HepG2 (cell line): ENCODE measurements around the gene CTXN1. TPM values are rescaled to one million over a fixed set of nuclear protein-coding genes. Genes with fewer than 3 reads are reported as not detected.

Experiments used
- ATAC-seq: fragments of 200-7000 bp; cut with Tn5 transposase; 3 replicates; pipeline ENCODE4 v1.9.1; 2020; ENCODE audit warnings: mild to moderate bottlenecking, moderate library complexity
- BruUV-seq: library from RNA; stranded (reverse); fragments of 400-500 nt; replicated peaks from 2 replicates; lab custom pipeline; 2021; lab: Mats Ljungman, UMichigan
- CTCF ChIA-PET: fragments of 300-600 bp; formaldehyde crosslinking; extraction: SDS; loops from one replicate; lab custom pipeline; 2021; ENCODE audit warnings: low total read pairs, inconsistent platforms, low intra/inter-chr PET ratio; lab: Yijun Ruan, JAX
- POLR2A ChIA-PET: fragments of 350-600 bp; sonication (Branson Sonifier 250); formaldehyde crosslinking; loops from one replicate; lab custom pipeline; 2020; ENCODE audit warnings: antibody characterized with exemption, inconsistent platforms; lab: Yijun Ruan, JAX
- DNase-seq: peaks from one replicate; pipeline ENCODE4 v3.0.0-alpha.2; 2015; ENCODE audit warnings: low spot score
- FAIRE-seq: peaks from 3 replicates; lab custom pipeline; 2011; peaks lifted over from hg19 to GRCh38; lab: Jason Lieb, UNC
- H2AFZ ChIP-seq: one replicate; pipeline ENCODE4 v1.6.1; 2011; ENCODE audit warnings: low read length, inconsistent platforms
- H3K27ac ChIP-seq: fragments of 300-600 bp; 3 replicates; pipeline ENCODE4 v1.8.0; 2011; ENCODE audit warnings: mixed run types, mild to moderate bottlenecking, mixed read lengths, low read length, inconsistent platforms; ENCODE audit not compliant: insufficient read depth; ENCODE audit errors: extremely low read length
- H3K27me3 ChIP-seq, 2 experiments: fragments of 200-600 bp in 1 of 2; 2 replicates in 1 of 2; 3 replicates in 1 of 2; pipeline versions ENCODE4 v1.6.0 to v1.8.0; 2011; ENCODE audit warnings: low read length in 2 of 2, mild to moderate bottlenecking in 2 of 2, moderate library complexity in 2 of 2, inconsistent platforms in 1 of 2; ENCODE audit not compliant: insufficient read depth in 2 of 2, control insufficient read depth in 1 of 2
- H3K36me3 ChIP-seq, 2 experiments: fragments of 200-600 bp in 1 of 2; replicated peaks in 1 of 2; 2 replicates in 1 of 2; 3 replicates in 1 of 2; pipeline versions ENCODE4 v1.5.1 to v1.8.0; 2011; ENCODE audit warnings: low read length in 2 of 2, inconsistent platforms in 1 of 2; ENCODE audit not compliant: insufficient read depth in 2 of 2, control insufficient read depth in 1 of 2
- H3K4me1 ChIP-seq: 2 replicates; pipeline ENCODE4 v1.5.1; 2012; ENCODE audit warnings: low read length, inconsistent platforms; ENCODE audit not compliant: insufficient read depth
- H3K4me2 ChIP-seq: 2 replicates; pipeline ENCODE4 v1.6.0; 2011; ENCODE audit warnings: low read depth, low read length, inconsistent platforms
- H3K4me3 ChIP-seq, 3 experiments: fragments of 200-600 bp in 1 of 3; sonication (generic), shearing (Covaris generic) in 1 of 3; replicated peaks in 1 of 3; 2 replicates each; pipeline ENCODE4 v1.5.1; 2011 to 2016; ENCODE audit warnings: low read length in 3 of 3, inconsistent platforms in 2 of 3, low read depth in 2 of 3, mild to moderate bottlenecking in 2 of 3, control low read depth in 1 of 3, mixed read lengths in 1 of 3; ENCODE audit not compliant: insufficient read depth in 1 of 3
- H3K79me2 ChIP-seq: one replicate; pipeline ENCODE4 v1.6.1; 2011; ENCODE audit warnings: low read length, inconsistent platforms; ENCODE audit not compliant: insufficient read depth
- H3K9ac ChIP-seq: 2 replicates; pipeline ENCODE4 v1.6.0; 2011; ENCODE audit warnings: mild to moderate bottlenecking, low read depth, low read length, inconsistent platforms; ENCODE audit not compliant: insufficient read depth
- H3K9me3 ChIP-seq: 2 replicates; pipeline ENCODE4 v1.5.1; 2012; ENCODE audit warnings: mild to moderate bottlenecking, low read length
- H4K20me1 ChIP-seq: 2 replicates; pipeline ENCODE4 v1.6.0; 2011; ENCODE audit warnings: inconsistent platforms, mild to moderate bottlenecking, low read length, moderate library complexity; ENCODE audit not compliant: insufficient read depth
- E2F2 ChIP-seq: sonication (generic); formaldehyde crosslinking; IDR thresholded peaks from 2 replicates; pipeline ENCODE4 v1.4.0; 2020; ENCODE audit warnings: missing genetic modification reagents, borderline replicate concordance
- ETV5 ChIP-seq: IDR thresholded peaks from 2 replicates; pipeline ENCODE4 v1.6.1; 2018; ENCODE audit warnings: missing biosample characterization, missing genetic modification reagents, inconsistent platforms, borderline replicate concordance
- GPN1 ChIP-seq: sonication (generic); formaldehyde crosslinking; IDR thresholded peaks from 2 replicates; pipeline ENCODE4 v1.5.1; 2020; ENCODE audit warnings: missing genetic modification reagents, borderline replicate concordance
- IRX3 ChIP-seq: sonication (generic); formaldehyde crosslinking; IDR thresholded peaks from 2 replicates; pipeline ENCODE4 v1.8.1; 2023; ENCODE audit warnings: mild to moderate bottlenecking, low read depth, missing genetic modification reagents, borderline replicate concordance
- ISL2 ChIP-seq: sonication (generic); formaldehyde crosslinking; IDR thresholded peaks from 2 replicates; pipeline ENCODE4 v1.5.0; 2020; ENCODE audit warnings: missing genetic modification reagents
- MATR3 ChIP-seq: sonication (generic); formaldehyde crosslinking; IDR thresholded peaks from 2 replicates; pipeline ENCODE4 v1.4.0; 2020; ENCODE audit warnings: missing genetic modification reagents
- RFX1 ChIP-seq: fragments of 450-650 bp; IDR thresholded peaks from 2 replicates; pipeline ENCODE4 v1.6.1; 2017
- SATB2 ChIP-seq: sonication (generic); formaldehyde crosslinking; IDR thresholded peaks from 2 replicates; pipeline ENCODE4 v1.5.0; 2020; ENCODE audit warnings: missing genetic modification reagents
- ZNF207 ChIP-seq: fragments of 450-650 bp; IDR thresholded peaks from 2 replicates; pipeline ENCODE4 v1.6.1; 2016; ENCODE audit warnings: antibody characterized with exemption, borderline replicate concordance
- ZNF496 ChIP-seq: sonication (generic); formaldehyde crosslinking; IDR thresholded peaks from 2 replicates; pipeline ENCODE4 v1.8.1; 2023; ENCODE audit warnings: mild to moderate bottlenecking, moderate library complexity, missing genetic modification reagents; ENCODE audit not compliant: insufficient replicate concordance
- ZNF512B ChIP-seq: sonication (generic); formaldehyde crosslinking; IDR thresholded peaks from 2 replicates; pipeline ENCODE4 v1.5.1; 2020; ENCODE audit warnings: missing genetic modification reagents, mild to moderate bottlenecking, borderline replicate concordance
- ZNF75D ChIP-seq: sonication (generic); formaldehyde crosslinking; IDR thresholded peaks from 2 replicates; pipeline ENCODE4 v1.8.1; 2023; ENCODE audit warnings: missing genetic modification reagents, mild to moderate bottlenecking, borderline replicate concordance
- WGBS: methylation state at CpG from one replicate; pipeline ENCODE4 v1.1.6; 2017; ENCODE audit warnings: low lambda C conversion rate; 5-methylcytosine and 5-hydroxymethylcytosine counted together
- in situ Hi-C: cut with HindIII; loops from 2 replicates; pipeline ENCODE4 v1.10.0; 2017; ENCODE audit warnings: low pct_unique_long_range_greater_than_20kb; ENCODE audit not compliant: extremely low pct_ligation_motif_present
- intact Hi-C: fragments of 100-400 bp; cut with micrococcal nuclease; formaldehyde crosslinking; loops from one replicate; pipeline ENCODE4 v1.10.0; 2022; ENCODE audit not compliant: unreplicated experiment
- polyA plus RNA-seq, 8 experiments: library from polyadenylated mRNA; depleted of rRNA in 3 of 8; stranded (reverse) in 7 of 8; unstranded in 1 of 8; fragments of >200 nt; fragmentation: Illumina TruSeq in 4 of 8; extraction: Trizol in 4 of 8; gene quantifications; 2 replicates each; pipeline versions ENCODE4 v1.2.1 to v1.2.3, GENCODE V29; 2011 to 2016; ENCODE audit warnings: low read depth in 4 of 8, missing spikeins in 1 of 8, mixed read lengths in 1 of 8; ENCODE audit not compliant: insufficient read depth in 1 of 8
- total RNA-seq, 5 experiments: library from RNA; depleted of rRNA; stranded (reverse); fragments of >200 nt; fragmentation: Illumina TruSeq; extraction: Trizol; gene quantifications; 2 replicates each; pipeline ENCODE4 v1.2.3, GENCODE V29; 2016; ENCODE audit warnings: low read depth in 1 of 5

Gene CTXN1
- total and polyA plus RNA-seq, 2 of the 13 experiments (the other 11 are each of a cell fraction or from before 2014, with no cell fraction given): 0.11 TPM; not detected in 1

- intact Hi-C loops: no loop called here
- ATAC-seq (no peak), FAIRE-seq (no peak), DNase-seq (no peak)
- Histone ChIP-seq H3K27me3 (no peaks in the 10 kb centered on the region), H3K27ac (no peak overlapping the region), H3K4me1 (no peaks in the 10 kb centered on the region), H3K79me2 (no peaks in the 10 kb centered on the region), H3K4me3 (no peak overlapping the region), H3K36me3 (peaks cover 17 to 30% of the 10 kb centered on the region in 2 experiments; a peak in 4 of 5 replicates), H2AFZ (no peak overlapping the region), H3K4me2 (no peak overlapping the region), H3K9ac (no peak overlapping the region), H3K9me3 (no peaks in the 10 kb centered on the region), H4K20me1 (no peaks in the 10 kb centered on the region)
- POLR2A ChIA-PET: interaction anchor here (1.3 to 5.2 kb wide), 3 partner anchors 8 to 97 kb away, joined by 3 to 57 read pairs (median 34); partner anchors contain the start of genes SNAPC2 and TIMM44
- no TSS peak for BruUV-seq
- CTCF ChIA-PET: no interaction called here
- in situ Hi-C loops: no loop called here
- no peak for TF ChIP-seq ETV5 (CRISPR knock-in tag)
- no peak for TF ChIP-seq ZNF512B (CRISPR knock-in tag)
- no peak for TF ChIP-seq E2F2
- TF ChIP-seq ISL2 (CRISPR knock-in tag): no peak
- no peak for TF ChIP-seq GPN1 (CRISPR knock-in tag)
- no peak for TF ChIP-seq ZNF496 (CRISPR knock-in tag)
- no peak for TF ChIP-seq RFX1
- no peak for TF ChIP-seq ZNF75D (CRISPR knock-in tag)
- no peak for TF ChIP-seq SATB2
- no peak for TF ChIP-seq MATR3 (CRISPR knock-in tag)
- no peak for TF ChIP-seq ZNF207
- no peak for TF ChIP-seq IRX3
- WGBS: 96% methylated on average over 9 of the region's 9 CpGs
Measured at GRCh38 chr19:7928334-7928706, 2.4 kb upstream of the CTXN1 start.
